GM23248 (cell line): Measurements from ENCODE around the gene RCAN1.

Experiments used
- EZH2 ChIP-seq: fragments of 200-600 bp; sonication (generic); IDR thresholded peaks from 2 replicates; pipeline ENCODE4 v1.6.1; 2018; ENCODE audit warnings: antibody characterized with exemption, mild to moderate bottlenecking; ENCODE audit not compliant: insufficient read depth, poor library complexity, severe bottlenecking
- EZH2phosphoT487 ChIP-seq: fragments of 200-600 bp; sonication (generic); IDR thresholded peaks from 2 replicates; pipeline ENCODE4 v1.6.1; 2018; ENCODE audit warnings: antibody characterized with exemption, moderate library complexity, mild to moderate bottlenecking, low read depth; ENCODE audit not compliant: insufficient read depth

DNA sequence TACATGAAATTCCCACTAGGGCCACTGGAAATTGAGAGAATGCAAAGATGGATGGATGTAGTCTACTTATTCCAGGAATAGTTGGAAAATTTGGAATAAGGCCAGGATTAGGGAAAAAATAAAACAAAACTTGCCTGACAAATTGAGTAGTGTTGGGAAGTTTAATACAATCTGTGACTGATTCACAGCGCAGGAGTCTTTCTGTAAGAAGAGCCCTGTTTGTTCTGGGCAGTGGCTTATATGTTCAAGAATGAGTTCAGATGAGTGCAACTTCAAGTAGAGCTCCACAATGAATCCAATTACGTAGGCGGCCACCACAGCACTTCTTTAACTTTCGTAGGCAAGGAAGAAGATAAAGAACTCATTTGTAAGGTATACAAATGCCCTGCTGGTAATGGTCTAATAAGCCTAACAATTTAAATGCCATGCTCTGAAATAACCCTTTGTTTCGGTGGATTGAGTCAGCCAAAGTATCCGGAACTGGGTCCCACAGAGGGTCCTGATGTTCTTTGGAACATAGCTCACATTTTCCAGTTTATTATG lies 55.8 kb downstream of the RCAN1 start:
- TF ChIP-seq EZH2 (no peak), EZH2phosphoT487 (no peak)
